Activated CD4-positive, alpha-beta T cell treated with anti-CD3 and anti-CD28 coated beads, Interleukin-10, Interleukin-2, amounts not matched to agents 100 ng/mL and 50 ng/mL, durations not matched to agents 16 hours and 8 hours (primary cell): ENCODE data around the gene SMAD3.
"Not testable (repeated sequence)": the region's sequence is repeated elsewhere in the genome, so short reads cannot be mapped to it uniquely, and the experiment has no call there.

ENCODE experiments used
- DNase-seq: peaks from one replicate; pipeline ENCODE4 v3.0.0-alpha.2; 2020

Gene SMAD3

GRCh38 chr15:67146875-67147381, 81.5 kb downstream of the SMAD3 start:
- peak; percentile 46 for DNase-seq

GRCh38 chr15:67147396-67147949, 82.1 kb downstream of the SMAD3 start:
- no peak for DNase-seq

- no peak for DNase-seq
Observed at GRCh38 chr15:67148196-67148701, 82.8 kb downstream of the SMAD3 start.

- DNase-seq = no peak
Observed at GRCh38 chr15:67149068-67149772, 83.8 kb downstream of the SMAD3 start.

- DNase-seq = no peak
Observed at GRCh38 chr15:67149773-67150022, 84.3 kb downstream of the SMAD3 start.

- peak; percentile 61 for DNase-seq
Observed at GRCh38 chr15:67150023-67150860, 84.8 kb downstream of the SMAD3 start.

GRCh38 chr15:67152429-67152828, 87.0 kb downstream of the SMAD3 start:
- no peak for DNase-seq

GRCh38 chr15:67153044-67153443, 87.6 kb downstream of the SMAD3 start:
- DNase-seq = not testable (repeated sequence)

- DNase-seq = no peak
Observed at GRCh38 chr15:67154249-67154648, 88.8 kb downstream of the SMAD3 start.

- no peak for DNase-seq
Observed at GRCh38 chr15:67156426-67156825, 91.0 kb downstream of the SMAD3 start.

GRCh38 chr15:67156834-67157233, 91.4 kb downstream of the SMAD3 start:
- DNase-seq = no peak

- DNase-seq = no peak
Observed at GRCh38 chr15:67157521-67158252, 92.3 kb downstream of the SMAD3 start.

GRCh38 chr15:67158367-67158766, 93.0 kb downstream of the SMAD3 start:
- DNase-seq = no peak

- no peak for DNase-seq
Observed at GRCh38 chr15:67161412-67161811, 96.0 kb downstream of the SMAD3 start.

- no peak for DNase-seq
Observed at GRCh38 chr15:67161881-67162280, 96.5 kb downstream of the SMAD3 start.

- no peak for DNase-seq
Observed at GRCh38 chr15:67163180-67163579, 97.8 kb downstream of the SMAD3 start.

GRCh38 chr15:67164401-67164791, 99.0 kb downstream of the SMAD3 start:
- DNase-seq = no peak

- no peak for DNase-seq
Observed at GRCh38 chr15:67164811-67165253, 99.4 kb downstream of the SMAD3 start.

- DNase-seq = no peak
Observed at GRCh38 chr15:67165254-67166253, 100.2 kb downstream of the SMAD3 start.

GRCh38 chr15:67166280-67167009, 101.0 kb downstream of the SMAD3 start:
- no peak for DNase-seq

GRCh38 chr15:67167091-67167490, 101.7 kb downstream of the SMAD3 start:
- no peak for DNase-seq
